Epithelial cell of prostate (primary cell): ENCODE results near the gene SULT1A2.
A peak's percentile ranks its signal among the peaks of the same experiment; 100 is the strongest.
"Not testable (repeated sequence)": the region's sequence is repeated elsewhere in the genome, so short reads cannot be mapped to it uniquely, and the experiment has no call there.

ENCODE experiments used
- DNase-seq: peaks from one replicate; pipeline ENCODE4 v3.0.0-alpha.2; 2011; ENCODE audit warnings: low read depth, low spot score
- H3K27ac ChIP-seq: fragments of 450-650 bp; 2 replicates; pipeline ENCODE4 v1.5.1; 2017; ENCODE audit warnings: mild to moderate bottlenecking

Gene SULT1A2

DNA sequence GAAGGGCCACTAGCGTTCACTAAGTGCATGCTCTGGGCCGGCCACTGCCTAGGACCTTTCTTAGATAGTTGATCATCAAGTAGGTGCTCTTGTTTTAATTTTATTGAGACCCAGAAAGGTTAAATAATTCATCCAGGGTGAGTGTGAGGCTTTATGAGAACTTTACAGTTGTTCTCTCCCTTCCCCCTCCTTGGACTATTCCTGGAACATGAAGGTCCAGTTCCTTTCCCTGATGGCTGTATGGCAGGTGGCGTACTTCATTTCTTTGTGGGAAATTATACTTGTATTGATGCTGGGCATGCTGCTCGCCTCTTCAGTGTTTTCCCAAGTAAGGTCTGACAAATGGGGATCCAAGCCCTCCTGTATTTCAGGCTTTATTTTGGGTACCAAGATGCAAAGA, 34.7 kb downstream of the SULT1A2 start:
- H3K27ac ChIP-seq = no peak overlapping the region
- no peak for DNase-seq

DNA sequence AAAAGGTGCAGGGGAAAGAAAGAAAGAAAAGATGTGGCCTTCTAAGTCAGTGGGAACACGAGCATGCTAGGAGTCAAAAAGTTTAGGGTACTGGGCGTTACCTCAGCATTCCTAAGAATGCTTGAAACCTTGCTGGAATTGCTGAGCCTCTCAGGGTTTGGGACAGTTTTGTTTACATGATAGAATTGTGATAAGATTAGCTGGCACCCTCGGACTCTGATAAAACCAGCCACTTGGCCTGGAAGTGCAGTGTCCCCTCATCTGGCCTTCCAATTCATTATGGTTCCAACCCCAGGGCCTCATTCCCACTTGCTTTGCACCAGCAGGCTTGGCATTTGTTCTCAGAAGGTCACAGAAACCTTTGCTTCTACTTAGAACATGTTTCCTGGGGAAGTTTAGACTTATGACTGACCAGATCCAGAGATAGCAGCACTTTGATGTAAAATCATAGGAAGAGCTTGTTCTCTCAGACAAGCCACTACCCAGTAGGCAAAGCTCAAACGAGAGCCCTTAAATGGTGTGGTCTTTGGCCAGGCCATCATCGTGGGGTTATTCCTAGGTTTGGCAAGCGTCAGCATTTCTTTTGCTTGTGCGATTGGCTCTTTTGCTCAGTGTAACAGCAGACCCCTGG, 35.2 kb downstream of the SULT1A2 start:
- no peak for DNase-seq
- no peak overlapping the region for H3K27ac ChIP-seq

DNA sequence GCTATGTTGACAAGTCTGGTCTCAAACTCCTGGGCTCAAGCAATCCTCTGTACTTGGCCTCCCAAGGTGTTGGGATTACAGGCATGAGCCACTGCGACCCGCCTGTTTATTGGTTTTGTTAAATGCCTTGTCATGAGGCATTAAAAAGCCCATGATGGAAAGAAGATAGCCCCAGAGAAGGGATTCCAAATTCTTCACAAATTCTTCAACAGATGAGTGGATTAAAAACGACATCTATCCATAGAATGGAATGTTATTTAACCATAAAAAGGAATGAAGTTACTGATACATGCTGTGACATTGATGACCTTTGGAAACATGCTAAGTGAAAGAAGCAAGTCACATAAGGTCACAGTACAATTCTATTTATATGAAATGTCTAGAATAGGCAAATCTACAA, 38.4 kb downstream of the SULT1A2 start:
- H3K27ac ChIP-seq = no peak overlapping the region
- DNase-seq = no peak

DNA sequence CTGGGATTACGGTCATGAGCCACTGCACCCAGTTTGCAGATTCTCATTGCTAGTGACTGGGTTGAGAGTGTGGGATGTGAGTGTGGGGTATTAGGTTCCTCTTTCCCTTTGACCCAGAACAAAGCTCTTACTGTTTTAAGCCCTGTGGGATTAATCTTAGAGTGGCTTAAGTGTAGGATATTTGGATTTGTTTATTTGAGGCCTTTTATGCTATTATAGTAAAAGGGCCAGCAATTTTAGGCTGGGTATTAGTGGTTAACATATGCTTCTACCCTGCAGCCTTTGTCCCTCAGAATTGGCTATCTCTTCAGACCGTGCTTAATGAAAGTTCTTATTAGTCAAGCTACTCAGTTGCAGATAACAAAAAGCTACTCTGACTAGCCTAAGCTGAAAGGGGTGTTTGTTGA, 39.9 kb downstream of the SULT1A2 start:
- no peak for DNase-seq
- H3K27ac ChIP-seq = no peak overlapping the region

DNA sequence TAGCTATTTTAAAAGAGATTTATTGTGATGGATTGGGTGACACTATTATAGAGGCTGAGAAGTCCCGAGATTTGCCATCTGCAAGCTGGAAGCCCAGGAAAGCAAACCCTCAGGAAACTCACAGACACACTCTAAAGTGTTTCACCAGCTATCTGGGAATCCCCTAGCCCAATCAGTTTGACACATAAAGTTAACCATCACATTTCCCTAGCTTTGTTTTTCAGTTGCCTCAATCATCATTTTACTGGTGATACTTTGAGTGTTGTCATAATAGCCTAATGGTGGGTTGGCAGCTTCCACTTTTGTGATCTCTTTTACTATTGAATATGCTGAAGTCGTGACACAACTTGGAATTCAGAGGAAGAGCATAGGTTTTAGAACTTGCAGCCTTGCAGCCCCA, 41.3 kb downstream of the SULT1A2 start:
- DNase-seq = no peak
- no peak overlapping the region for H3K27ac ChIP-seq

DNA sequence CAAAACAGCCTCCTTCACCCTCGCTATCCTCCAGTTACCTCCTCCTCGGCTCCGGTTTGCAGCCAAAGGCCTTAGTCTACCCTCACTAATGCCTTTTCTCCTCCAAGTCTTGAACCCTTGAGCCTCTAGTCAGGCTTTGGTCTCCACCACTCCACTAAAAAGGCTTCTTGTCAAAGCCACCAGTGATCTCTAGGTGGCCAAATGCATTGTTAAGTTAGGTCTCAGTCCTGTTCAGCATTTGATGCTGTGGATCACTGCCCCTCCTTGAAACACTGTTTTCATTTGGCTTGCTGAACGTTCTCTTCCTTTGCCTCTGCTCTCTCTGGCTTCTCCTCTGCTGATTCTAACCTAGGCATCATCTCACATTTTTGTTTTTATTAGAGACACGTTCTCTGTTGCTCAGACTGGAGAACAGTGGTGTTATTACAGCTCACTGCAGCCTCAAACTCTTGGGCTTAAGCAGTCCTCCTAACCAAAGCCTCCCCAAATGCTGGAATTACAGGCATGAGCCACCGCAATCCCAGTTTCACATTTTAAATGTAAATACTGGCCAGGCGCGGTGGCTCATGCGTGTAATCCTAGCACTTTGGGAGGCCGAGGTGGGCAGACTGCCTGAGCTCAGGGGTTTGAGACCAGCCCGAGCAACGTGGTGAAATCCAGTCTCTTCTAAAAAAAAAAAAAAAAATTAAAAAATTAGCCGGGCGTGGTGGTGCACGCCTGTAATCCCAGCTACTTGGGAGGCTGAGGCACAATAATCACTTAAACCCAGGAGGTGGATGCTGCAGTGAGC, 42.0 kb downstream of the SULT1A2 start:
- DNase-seq = no peak
- H3K27ac ChIP-seq = no peak overlapping the region

DNA sequence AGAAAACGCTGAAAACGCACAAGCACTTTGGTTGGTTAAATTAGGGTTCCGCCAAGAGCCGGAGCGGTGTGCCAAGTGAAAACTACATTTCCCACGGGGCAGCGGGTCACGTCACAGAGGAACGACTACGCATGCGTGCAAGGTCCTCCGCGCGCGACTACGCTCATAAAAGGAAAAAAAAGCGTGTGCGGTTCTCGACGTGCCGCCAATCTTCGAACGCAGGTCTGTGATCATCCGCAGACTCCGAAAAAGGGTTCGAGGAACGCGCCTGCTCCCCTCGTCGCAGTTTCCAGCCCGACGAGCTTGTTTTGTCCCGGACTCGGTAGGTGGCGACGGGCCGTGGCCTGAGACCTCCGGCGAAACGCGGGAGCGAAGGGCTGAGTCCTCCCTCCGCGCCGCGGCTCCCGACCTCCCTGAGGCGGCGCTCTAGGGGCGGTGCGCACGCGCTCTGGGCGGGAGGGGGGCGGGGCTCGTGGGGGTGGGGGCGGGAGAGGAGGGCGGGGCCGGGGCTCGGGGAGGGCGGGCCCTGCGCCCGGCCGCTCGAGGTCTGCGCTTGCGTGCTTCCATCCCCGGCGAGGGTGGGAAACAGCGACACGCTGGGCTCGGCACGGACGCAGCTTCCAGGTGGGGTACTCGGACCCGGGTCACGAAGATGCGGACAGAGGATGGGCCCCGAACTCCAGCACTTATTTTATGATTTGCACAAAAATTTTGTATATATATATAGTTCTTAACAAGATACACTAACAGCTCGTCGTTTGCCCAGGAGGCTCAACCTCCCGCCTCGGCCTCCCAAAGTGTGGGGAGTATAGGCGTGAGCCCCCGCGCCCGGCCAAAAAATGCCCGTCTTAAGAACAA, 42.8 kb downstream of the SULT1A2 start, which contains the start of gene SGF29:
Gene SGF29, plus strand, starts transcription at position 145 of the 858 bp plus-strand sequence. CDS start 27,150 bp downstream, outside the sequence.
- peak within 1 kb of the TSS; percentile 73 for H3K27ac ChIP-seq
- peak; percentile 44 for DNase-seq

DNA sequence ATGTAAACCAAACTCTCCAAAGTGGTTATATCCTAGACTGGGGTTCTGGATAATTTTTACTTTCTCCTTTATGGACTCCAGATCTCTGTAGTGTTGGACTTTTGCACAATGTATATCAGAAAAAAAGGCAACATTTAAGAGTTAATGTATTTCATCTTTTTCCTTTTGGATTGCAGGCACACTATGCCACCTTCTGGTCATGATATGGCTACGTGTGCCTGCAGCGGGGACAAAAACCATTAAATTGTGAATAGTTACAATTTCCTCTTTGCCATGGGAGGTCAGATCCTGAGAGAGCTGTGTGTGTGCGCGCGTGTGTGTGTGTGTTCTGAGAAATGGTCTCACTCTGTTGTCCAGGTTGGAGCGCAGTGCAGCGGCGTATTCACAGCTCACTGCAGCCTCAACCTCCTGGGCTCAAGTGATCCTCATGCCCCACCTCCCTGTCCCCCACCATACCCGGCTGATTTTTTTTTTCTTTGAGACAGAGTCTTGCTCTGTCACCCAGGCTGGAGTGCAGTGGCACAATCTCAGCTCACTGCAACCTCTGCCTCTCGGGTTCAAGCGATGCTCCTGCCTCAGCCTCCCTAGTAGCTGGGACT, 47.5 kb downstream of the SULT1A2 start:
- no peak for DNase-seq
- no peak overlapping the region for H3K27ac ChIP-seq

DNA sequence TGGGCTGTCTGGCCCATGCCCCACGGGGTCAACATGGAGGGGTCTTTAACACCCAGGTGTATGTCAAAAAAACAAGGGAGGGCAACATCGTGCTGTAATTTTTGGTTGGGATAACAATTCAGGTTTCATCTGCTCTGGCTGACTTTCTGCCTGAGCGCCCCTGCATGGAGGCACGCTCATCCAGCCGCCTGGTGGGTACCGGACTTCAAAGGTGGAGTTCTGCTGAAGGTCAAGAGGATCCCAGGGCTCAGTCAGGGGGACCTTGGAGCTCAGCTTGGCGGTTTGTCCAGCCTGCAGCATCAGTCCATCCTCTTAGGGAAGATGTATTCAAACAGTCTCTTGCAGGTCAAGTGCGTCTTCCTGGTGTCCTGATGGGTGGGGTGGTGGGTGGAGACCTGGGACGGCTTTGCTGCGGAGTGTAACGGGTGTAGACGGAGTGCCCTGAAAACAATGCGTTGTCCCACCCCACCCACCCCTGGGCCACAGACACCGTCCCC, 48.5 kb downstream of the SULT1A2 start:
- DNase-seq = no peak
- H3K27ac ChIP-seq = no peak overlapping the region

DNA sequence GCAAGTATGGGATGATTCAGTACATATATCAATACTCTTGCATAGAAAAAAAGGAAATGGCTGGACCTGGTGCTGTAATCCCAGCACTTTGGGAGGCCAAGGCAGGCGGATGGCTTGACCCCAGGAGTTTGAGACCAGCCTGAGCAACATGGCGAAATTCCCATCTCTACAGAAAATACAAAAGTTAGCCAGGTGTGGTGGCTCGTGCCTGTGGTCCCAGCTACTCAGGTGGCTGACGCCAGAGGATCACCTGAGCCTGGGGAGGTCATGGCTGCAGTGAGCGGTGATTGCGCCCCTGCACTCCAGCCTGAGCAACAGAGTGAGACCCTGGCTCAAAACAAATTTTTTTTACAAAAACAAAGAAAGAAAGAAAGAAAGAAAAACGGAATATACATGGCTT, 50.2 kb downstream of the SULT1A2 start:
- DNase-seq = no peak
- H3K27ac ChIP-seq = no peak overlapping the region

DNA sequence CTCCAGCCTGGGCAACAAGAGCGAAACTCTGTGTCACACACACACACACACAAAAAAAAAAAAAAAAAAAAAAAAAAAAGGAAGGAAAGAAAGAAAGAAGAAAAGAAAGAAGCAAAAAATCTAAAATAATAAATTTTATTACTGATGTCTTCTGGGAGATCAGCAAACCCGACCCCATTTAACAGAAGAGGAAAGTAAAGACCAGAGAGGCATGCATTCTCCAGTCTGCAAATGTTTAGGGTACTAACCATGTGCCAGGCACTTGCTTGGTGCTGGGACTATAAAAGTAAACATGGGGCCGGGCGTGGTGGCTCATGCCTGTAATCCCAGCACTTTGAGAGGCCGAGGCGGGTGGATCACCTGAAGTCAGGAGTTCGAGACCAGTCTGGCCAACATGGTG, 50.9 kb downstream of the SULT1A2 start:
- not testable (repeated sequence) for H3K27ac ChIP-seq, DNase-seq

DNA sequence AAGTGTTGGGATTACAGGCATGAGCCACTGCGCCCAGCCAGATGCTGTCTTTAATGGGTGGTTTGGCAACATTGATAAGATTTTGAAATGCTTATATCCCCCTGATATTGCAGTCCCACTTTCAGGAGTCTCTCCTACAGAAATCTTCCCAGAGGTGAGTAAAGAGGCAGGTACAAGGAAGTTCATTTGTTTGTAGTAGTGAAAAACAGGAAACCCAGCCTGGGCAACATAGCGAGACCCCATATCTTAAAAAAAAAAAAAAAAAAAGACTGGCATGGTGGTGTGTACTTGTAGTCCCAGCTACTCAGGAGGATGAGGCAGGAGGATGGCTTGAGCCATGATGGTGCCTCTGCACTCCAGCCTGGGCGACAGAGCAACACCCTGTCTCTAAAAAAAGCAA, 51.9 kb downstream of the SULT1A2 start:
- DNase-seq = no peak
- no peak overlapping the region for H3K27ac ChIP-seq

DNA sequence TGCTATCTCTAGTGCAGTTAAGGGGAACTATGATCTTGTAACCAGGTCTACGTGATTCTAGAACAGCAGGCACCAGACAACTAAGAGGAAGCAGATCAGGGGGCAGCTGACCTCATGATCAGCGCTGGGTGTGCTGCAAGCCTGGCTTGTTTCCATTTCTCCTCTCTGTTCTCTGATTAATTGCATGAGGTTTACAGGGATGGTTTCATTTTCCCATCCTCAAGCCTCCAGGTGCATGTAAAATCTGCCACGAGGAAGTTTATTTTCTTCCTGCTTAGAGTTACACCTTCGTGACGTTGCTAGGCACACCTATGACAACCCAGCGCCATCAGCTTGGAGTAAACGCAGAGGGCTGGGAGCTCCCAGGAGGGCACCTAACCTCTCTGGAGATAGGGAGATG, 53.8 kb downstream of the SULT1A2 start:
- peak; percentile 70 for DNase-seq
- peak overlapping the region; percentile 39 for H3K27ac ChIP-seq

DNA sequence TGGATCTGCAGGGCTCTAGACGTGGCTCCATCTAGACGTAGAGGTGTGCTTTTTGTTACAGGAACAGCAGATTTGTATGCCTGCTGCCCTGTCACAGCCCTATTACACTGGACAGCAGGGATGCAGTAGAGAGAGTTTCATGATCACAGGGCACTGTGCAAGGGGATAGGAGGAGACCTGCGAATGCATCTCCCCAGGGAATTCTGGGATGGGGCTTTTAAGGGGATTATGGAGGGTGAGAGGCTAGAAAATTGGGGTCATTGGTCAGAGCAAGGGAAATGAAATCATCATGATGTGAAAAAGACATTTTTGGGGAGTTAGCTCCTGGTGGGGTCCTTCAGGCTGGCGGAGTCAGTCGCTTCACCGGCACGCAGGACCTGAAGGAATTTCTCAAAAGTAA, 54.2 kb downstream of the SULT1A2 start:
- H3K27ac ChIP-seq = peak overlapping the region; percentile 39
- no peak for DNase-seq
